SJSA1 (cell line): ENCODE data around the gene SH3RF1. TPM values are rescaled to one million over a fixed set of nuclear protein-coding genes. Genes with fewer than 3 reads are reported as not detected.

Experiments
- DNase-seq, 2 experiments: peaks; one replicate each; pipeline ENCODE4 v3.0.0-alpha.2; 2015 to 2020; ENCODE audit warnings: low spot score in 2 of 2, low read depth in 1 of 2
- H3K27ac ChIP-seq: fragments of 250-450 bp; sonication (Bioruptor Pico); 2 replicates; pipeline ENCODE4 v1.5.1; 2020; ENCODE audit warnings: mild to moderate bottlenecking, moderate library complexity
- H3K27me3 ChIP-seq: fragments of 250-450 bp; sonication (Bioruptor Pico); replicated peaks from 2 replicates; pipeline ENCODE4 v1.5.1; 2020; ENCODE audit warnings: mild to moderate bottlenecking, moderate library complexity
- H3K36me3 ChIP-seq: fragments of 250-450 bp; sonication (Bioruptor Pico); 2 replicates; pipeline ENCODE4 v1.5.1; 2020; ENCODE audit warnings: mild to moderate bottlenecking
- H3K4me1 ChIP-seq: fragments of 250-450 bp; sonication (Bioruptor Pico); replicated peaks from 2 replicates; pipeline ENCODE4 v1.6.1; 2021; ENCODE audit warnings: mild to moderate bottlenecking
- H3K4me3 ChIP-seq: fragments of 250-450 bp; sonication (Bioruptor Pico); 2 replicates; pipeline ENCODE4 v1.5.1; 2020; ENCODE audit warnings: mild to moderate bottlenecking
- H3K9me3 ChIP-seq: fragments of 250-450 bp; sonication (Bioruptor Pico); replicated peaks from 2 replicates; pipeline ENCODE4 v1.5.1; 2020; ENCODE audit warnings: mild to moderate bottlenecking
- total RNA-seq: library from RNA; depleted of rRNA; stranded (reverse); fragments of >200 nt; shearing (Covaris generic); gene quantifications from 2 replicates; pipeline ENCODE4 v1.2.3, GENCODE V29; 2014

Gene SH3RF1
- total RNA-seq, 1 experiment from 2014 or later = 14.1 TPM

DNA sequence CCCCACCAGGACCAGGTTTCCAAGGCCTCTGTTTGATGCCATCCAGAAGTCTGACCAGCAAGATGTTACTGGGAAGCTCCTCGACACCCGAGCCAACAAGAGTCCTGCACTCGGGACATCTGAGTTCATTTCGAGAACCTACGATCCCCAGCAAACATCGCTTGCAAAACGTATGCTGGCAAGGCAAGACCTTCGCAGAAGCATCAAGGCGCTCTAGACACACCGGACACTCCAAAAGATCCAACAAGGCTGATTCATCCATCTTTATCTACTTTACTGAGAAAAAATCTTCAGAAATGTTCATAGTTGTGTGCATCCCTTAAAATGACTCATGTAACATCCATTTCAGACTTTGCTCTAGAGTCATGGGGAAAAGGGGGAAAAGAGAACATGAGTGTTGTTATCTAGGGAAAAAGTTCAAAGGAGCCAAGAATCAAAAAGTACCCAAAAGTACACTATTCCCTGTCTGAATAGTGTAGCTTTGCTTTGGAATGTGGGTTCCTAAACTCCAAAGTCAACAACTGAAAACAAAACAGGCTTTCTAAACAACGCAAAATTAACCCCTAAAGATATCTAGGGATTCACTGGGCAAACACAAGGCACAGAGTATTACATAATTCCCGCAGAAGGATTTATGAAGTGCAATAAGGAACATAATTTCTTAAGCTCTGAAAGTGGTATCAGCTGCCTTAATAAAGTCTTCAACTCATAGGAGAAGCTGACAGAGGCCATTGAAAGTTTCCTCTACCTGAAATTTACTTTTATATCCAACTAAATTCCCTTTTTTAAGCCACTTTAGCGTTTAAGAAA lies 1.6 kb downstream of the SH3RF1 start:
- no peaks in the 10 kb centered on the region for H3K27me3 ChIP-seq
- H3K27ac ChIP-seq = peak overlapping the region; percentile 76
- H3K9me3 ChIP-seq = 0 out of 2 replicates have a peak, but pooled peaks cover 2% of the 10 kb centered on the region
- H3K36me3 ChIP-seq = peaks cover 52% of the 10 kb centered on the region
- H3K4me1 ChIP-seq = peaks cover 42% of the 10 kb centered on the region
- peak; percentile 61 to 81 for DNase-seq
- peak overlapping the region; percentile 85 for H3K4me3 ChIP-seq

DNA sequence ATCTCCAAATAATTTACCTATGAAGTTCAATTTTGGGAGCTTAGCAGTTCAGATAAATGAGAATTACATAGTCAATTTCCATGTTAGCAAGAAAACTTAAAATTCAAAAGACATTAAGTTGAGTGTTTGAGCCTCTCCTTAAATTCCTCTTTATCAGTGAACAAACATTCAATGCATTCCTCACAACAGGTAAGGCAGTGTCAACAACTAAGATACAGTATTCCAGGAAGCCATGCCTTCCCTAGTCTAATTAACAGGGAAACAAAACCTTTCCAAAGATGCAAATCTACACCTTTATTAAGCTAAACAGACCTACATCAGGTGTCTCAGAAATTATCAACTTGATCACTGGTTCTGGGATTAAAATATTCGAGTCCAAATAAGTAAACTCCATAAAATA lies 3.7 kb downstream of the SH3RF1 start:
- peaks cover 35% of the 10 kb centered on the region for H3K4me1 ChIP-seq
- DNase-seq = no peak
- no peak overlapping the region for H3K4me3 ChIP-seq
- no peaks in the 10 kb centered on the region for H3K27me3 ChIP-seq
- 0 out of 2 replicates have a peak, but pooled peaks cover 2% of the 10 kb centered on the region for H3K9me3 ChIP-seq
- no peak overlapping the region; the same call in 1 of the 2 replicates for H3K27ac ChIP-seq
- H3K36me3 ChIP-seq = peaks cover 72% of the 10 kb centered on the region

DNA sequence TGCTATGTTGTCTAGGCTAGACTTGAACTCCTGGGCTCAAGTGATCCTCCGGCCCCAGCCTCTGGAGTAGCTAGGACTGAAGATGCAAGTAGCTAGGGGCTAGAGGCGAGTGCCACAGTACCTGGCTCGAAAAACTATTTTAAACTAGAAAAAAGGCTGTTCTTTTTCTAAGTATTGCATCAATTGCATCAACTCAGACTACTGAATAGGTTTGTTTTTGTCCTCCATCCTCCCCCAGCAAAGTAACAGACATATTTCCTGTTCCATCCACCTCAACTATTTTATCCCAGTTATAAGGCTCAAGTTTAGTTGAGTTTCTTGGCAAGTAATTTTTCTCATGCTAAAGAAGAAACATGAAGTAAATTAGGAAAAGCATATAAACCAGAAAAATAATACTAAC lies 4.1 kb downstream of the SH3RF1 start:
- Histone ChIP-seq H3K4me1 (peaks cover 31% of the 10 kb centered on the region), H3K36me3 (peaks cover 72% of the 10 kb centered on the region), H3K9me3 (0 out of 2 replicates have a peak, but pooled peaks cover 2% of the 10 kb centered on the region), H3K4me3 (no peak overlapping the region), H3K27ac (no peak overlapping the region), H3K27me3 (no peaks in the 10 kb centered on the region)
- DNase-seq = no peak

DNA sequence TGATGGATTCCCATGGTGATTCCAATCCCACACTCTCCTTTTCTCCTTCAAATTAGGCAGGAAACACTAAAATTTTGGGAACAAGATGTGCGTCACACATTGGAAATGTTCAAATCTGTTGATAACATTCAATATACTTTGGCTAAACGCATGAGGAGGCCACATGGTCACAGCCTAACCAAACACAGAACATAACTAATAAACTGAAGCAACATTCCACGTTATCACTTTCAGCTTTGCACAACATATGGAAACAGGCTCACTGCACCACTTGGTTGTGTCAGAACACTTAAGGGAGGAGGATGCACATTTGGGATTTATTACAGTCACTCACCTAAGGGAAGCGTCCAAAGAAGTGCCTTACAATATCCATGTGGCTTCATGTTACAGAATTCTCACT lies 4.7 kb downstream of the SH3RF1 start:
- DNase-seq = no peak
- Histone ChIP-seq H3K9me3 (no peaks in the 10 kb centered on the region), H3K27me3 (no peaks in the 10 kb centered on the region), H3K4me1 (peaks cover 28% of the 10 kb centered on the region), H3K36me3 (peaks cover 69% of the 10 kb centered on the region), H3K27ac (no peak overlapping the region), H3K4me3 (no peak overlapping the region)

DNA sequence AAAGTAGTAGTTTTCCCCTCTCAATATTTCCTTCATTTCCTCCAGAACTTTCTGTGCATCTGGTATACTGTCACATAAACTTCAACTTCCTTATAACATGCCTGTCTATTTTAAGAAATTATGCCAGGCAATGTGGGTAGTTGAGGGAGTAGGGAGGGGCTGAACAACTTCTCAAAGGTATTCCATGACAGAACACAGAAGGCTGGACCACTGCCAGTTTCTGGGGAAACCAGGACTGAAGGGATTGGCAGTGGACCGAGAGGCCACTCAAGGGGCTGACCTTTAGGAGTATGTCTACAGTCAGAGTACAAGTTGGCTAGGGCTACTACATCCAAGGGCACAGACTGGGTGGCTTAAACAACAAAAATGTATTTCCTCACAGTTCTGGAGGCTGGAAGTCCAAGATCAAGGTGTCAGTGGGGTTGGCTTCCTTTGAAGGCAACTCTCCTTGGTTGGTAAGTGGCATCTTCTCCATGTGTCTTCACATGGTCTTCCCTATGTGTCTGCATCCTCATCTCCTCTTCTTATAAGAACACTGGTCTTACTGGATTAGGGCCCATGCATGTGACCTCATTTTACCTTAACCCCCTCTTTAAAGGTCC lies 6.9 kb downstream of the SH3RF1 start:
- Histone ChIP-seq H3K4me1 (peaks cover 35% of the 10 kb centered on the region), H3K27me3 (no peaks in the 10 kb centered on the region), H3K4me3 (no peak overlapping the region), H3K36me3 (peaks cover 63% of the 10 kb centered on the region), H3K9me3 (no peaks in the 10 kb centered on the region), H3K27ac (no peak overlapping the region)
- DNase-seq = no peak

DNA sequence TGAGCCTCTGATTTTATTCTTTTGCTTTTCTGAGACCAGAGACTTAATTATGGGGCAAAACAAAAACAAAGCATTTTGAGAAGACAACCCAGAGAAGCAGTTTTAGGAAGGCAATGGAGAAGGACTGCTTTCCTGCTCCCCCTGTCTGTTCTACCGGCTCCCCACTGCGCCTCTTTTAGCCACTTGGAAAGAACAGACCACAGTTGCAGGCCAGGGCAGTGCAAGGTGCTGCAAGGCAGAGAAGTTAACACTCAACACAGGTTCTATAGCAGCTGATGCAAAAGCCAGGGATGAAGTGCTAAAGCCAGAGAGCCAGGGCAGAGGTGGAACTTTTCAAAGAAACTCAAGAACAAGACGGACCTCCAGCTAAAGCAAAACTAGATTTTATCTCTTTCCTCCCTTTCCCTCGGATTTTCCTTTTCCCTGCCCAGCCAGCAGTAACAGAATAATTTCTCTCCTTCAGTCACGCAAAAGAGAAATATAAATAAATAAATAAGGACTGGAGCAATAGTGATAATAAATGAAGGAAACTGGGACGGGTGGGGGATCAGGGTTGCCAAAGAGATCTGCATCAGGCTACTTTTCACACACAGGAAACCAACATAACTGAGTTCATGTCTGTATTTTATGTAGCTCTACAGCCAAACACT lies 10.4 kb downstream of the SH3RF1 start:
- no peak for DNase-seq
- H3K27ac ChIP-seq = no peak overlapping the region
- no peaks in the 10 kb centered on the region for H3K27me3 ChIP-seq
- H3K9me3 ChIP-seq = no peaks in the 10 kb centered on the region
- peaks cover 34% of the 10 kb centered on the region for H3K36me3 ChIP-seq
- no peak overlapping the region for H3K4me3 ChIP-seq
- peaks cover 41% of the 10 kb centered on the region for H3K4me1 ChIP-seq

DNA sequence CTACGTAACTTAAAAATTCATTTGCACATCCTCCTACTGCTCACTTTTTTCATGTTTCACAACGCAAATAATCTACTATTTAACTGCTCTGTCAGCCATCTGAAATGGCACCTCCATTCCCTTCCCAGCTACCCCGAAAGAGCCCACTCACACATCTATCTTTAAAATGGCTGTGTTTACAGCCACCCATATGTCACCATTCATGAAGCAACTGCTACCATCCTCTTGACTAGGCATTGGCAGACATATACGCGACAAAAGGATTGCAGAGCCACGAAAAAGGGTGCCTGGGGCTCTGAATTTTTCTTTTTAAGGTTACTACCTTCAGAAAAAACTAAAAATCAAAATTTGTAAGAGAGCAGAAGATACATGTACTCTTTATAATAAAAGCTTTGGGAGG lies 11.5 kb downstream of the SH3RF1 start:
- peaks cover 52% of the 10 kb centered on the region for H3K4me1 ChIP-seq
- no peak for DNase-seq
- H3K9me3 ChIP-seq = no peaks in the 10 kb centered on the region
- peaks cover 25% of the 10 kb centered on the region for H3K36me3 ChIP-seq
- no peaks in the 10 kb centered on the region for H3K27me3 ChIP-seq
- H3K4me3 ChIP-seq = no peak overlapping the region
- no peak overlapping the region for H3K27ac ChIP-seq

DNA sequence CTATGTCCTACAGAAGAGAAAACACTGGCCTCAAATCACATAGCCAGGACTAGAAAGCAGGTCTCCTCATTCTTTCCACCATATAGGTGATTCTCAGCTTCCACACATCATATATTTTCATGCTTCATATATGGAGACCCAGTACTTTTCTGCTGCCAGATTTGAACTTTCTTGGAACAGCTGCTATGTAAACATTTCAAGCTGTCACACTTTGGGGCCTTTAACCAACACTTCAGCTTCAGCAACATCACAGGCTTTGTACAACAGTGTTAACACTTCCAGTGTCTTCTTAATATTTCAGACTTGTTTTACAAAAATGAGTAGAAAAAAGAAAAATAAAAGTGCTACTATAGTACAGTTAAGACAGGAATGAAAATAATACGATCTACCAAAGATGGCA lies 12.6 kb downstream of the SH3RF1 start:
- DNase-seq = no peak
- H3K27ac ChIP-seq = no peak overlapping the region
- H3K27me3 ChIP-seq = no peaks in the 10 kb centered on the region
- H3K36me3 ChIP-seq = peaks cover 14% of the 10 kb centered on the region
- H3K4me3 ChIP-seq = no peak overlapping the region
- H3K4me1 ChIP-seq = peaks cover 60% of the 10 kb centered on the region
- H3K9me3 ChIP-seq = no peaks in the 10 kb centered on the region

DNA sequence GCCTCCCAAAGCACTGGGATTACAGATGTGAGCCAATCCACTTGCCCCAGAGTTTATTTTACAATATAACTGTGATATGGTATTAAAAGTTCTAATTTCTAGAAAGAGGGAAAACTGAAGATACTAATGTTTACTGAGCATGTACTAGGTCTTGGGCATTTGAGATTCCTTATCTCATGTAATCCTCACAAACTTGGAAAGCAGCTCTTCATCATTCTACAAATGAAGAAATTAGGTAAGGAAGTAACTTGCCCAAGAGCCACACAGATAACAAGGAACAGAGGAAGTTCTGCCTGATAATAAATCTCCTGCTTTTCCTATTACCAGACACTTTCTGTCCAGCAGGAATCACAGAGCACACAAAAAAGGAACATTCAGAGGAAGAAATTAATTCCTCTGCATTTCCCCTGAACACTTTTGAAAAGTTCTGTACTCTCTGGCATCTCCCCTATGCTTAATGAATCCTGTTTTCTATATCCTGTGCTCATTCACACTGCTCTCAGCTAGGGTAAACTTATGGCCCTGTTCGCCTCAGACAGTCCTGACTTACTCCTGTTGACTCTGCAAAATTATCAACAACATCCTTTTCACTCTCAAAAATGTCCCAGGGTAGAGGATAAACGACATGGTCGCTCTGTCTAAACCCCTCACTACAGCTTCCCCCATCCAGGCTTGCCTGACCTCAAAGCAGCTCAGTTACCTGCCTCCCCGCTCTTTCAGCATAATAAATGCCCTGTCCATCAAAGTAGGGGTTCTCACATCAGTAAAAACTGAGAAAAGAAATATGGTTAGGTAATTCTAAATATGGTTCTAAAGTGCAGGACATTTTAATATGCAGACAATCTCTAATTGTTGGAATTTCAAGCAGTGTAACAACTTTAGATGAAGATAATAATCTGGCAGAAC lies 13.6 kb downstream of the SH3RF1 start:
- no peaks in the 10 kb centered on the region for H3K9me3 ChIP-seq
- no peak overlapping the region for H3K27ac ChIP-seq
- no peaks in the 10 kb centered on the region for H3K27me3 ChIP-seq
- no peak overlapping the region for H3K4me3 ChIP-seq
- peaks cover 70% of the 10 kb centered on the region for H3K4me1 ChIP-seq
- H3K36me3 ChIP-seq = peaks cover 8% of the 10 kb centered on the region
- no peak for DNase-seq

DNA sequence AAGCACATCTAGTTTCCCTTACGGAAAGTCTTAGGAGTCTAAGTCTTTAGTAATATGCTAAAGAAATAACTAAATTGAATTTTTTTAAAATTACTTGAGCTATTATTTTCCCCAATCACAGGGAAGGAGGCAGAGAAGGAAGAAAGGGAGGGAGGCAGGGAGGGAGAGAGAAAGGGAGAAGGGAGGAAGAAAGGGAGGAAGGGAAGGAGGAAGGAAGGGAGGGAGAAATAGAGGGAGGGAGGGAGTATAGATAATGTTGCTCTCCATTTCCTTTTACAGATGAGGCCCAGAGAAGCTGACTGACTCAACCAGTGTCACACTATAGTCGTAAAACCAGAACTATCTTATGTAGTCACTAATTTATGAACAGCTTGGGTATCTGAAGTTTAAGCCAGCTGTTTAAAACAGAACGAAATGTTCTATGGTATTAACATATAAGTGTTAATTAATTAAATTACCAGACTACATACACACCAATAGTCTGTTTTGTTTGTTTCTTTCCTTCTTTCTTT lies 14.6 kb downstream of the SH3RF1 start:
- peaks cover 77% of the 10 kb centered on the region for H3K4me1 ChIP-seq
- no peak for DNase-seq

DNA sequence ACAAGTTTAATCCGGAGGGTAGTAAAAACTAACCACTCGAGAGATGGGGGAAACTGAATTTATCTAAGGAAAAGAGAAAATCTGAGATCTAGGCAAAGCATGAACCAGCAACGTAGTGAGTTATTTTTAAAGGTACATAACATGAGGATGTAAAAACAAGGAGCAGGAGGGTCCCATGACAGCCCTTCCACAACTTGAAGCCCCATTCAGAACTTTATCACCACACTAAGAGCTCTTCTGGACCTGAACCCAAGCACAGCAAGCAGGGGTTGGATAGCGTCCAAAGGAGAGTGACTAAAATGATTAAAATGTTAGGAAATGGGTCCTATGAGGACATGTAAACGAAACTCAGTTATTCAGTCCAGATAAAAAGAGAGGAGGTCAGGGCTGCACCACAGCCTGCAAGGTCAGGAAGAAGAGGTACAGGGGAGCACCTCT lies 16.2 kb downstream of the SH3RF1 start:
- H3K4me1 ChIP-seq = peaks cover 86% of the 10 kb centered on the region
- no peak overlapping the region for H3K4me3 ChIP-seq
- peak overlapping the region; percentile 94 for H3K27ac ChIP-seq
- peak; percentile 69 to 91 for DNase-seq
- H3K36me3 ChIP-seq = peaks cover 18% of the 10 kb centered on the region
- H3K9me3 ChIP-seq = no peaks in the 10 kb centered on the region
- H3K27me3 ChIP-seq = no peaks in the 10 kb centered on the region

More for the DNA sequence above, 14.6 kb downstream of the SH3RF1 start:
- H3K27me3 ChIP-seq = no peaks in the 10 kb centered on the region
- H3K4me3 ChIP-seq = no peak overlapping the region
- peak overlapping the region; percentile 94; the same call in 1 of the 2 replicates for H3K27ac ChIP-seq
- H3K36me3 ChIP-seq = peaks cover 15% of the 10 kb centered on the region
- H3K9me3 ChIP-seq = no peaks in the 10 kb centered on the region

DNA sequence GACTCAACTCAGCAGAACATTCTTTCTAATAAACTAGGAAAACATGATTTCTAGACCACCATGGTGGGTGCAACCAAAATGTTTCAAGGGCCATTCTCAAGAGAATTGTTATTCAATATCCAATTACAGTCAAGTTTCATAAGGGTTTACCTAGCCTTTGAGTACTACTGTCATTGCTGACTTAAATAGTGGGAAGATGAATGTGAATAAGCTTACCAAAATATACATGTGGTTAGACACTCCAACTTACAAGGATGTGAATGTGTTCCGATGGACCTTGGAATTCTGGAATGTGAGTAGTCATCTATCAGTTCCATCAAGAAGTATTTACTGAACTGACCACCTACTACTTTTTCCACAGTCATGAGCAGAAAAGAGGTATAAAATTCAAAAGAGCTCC lies 16.9 kb downstream of the SH3RF1 start:
- Histone ChIP-seq H3K9me3 (no peaks in the 10 kb centered on the region), H3K27me3 (no peaks in the 10 kb centered on the region), H3K27ac (peak overlapping the region; percentile 94), H3K36me3 (peaks cover 17% of the 10 kb centered on the region; the same call in 1 of the 2 replicates), H3K4me3 (no peak overlapping the region), H3K4me1 (peaks cover 85% of the 10 kb centered on the region)
- DNase-seq = peak; percentile 54 to 95

DNA sequence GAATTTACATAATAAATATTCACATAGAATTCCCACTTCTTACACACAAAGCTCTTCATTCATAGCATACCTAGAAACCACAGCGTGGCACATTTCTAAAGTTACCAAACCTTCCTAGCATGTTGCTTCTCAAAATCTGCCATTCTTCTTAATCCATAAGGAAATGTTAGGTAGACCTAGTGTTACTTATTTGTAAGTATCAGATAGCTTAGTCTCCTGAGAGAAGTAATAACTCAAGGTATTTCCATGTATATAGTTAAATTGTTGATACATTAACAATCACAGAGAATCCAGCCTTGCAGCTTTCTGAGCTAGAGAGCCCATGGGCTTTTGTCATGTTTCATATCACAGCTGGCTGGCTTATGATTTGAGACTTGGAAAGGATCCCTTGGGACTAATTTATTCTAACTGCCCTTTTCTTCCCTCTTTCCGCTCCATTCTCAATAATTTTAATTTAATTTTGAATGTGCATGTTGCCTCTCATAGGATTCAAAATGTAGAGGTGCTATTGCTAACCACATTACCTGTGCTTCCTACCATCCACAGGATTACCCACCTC lies 17.6 kb downstream of the SH3RF1 start:
- Histone ChIP-seq H3K36me3 (peaks cover 17% of the 10 kb centered on the region; the same call in 1 of the 2 replicates), H3K27me3 (no peaks in the 10 kb centered on the region), H3K4me3 (no peak overlapping the region), H3K9me3 (no peaks in the 10 kb centered on the region), H3K4me1 (peaks cover 84% of the 10 kb centered on the region), H3K27ac (peak overlapping the region; percentile 86)
- DNase-seq = peak; percentile 51 to 80
